Fibroblast of peridontal ligament (primary cell): ENCODE results near the gene GPR37.
A peak's percentile ranks its signal among the peaks of the same experiment; 100 is the strongest.

ENCODE experiments used
- DNase-seq: peaks from one replicate; pipeline ENCODE4 v3.0.0-alpha.2; 2010; ENCODE audit errors: extremely low read depth

Gene GPR37, protein sequence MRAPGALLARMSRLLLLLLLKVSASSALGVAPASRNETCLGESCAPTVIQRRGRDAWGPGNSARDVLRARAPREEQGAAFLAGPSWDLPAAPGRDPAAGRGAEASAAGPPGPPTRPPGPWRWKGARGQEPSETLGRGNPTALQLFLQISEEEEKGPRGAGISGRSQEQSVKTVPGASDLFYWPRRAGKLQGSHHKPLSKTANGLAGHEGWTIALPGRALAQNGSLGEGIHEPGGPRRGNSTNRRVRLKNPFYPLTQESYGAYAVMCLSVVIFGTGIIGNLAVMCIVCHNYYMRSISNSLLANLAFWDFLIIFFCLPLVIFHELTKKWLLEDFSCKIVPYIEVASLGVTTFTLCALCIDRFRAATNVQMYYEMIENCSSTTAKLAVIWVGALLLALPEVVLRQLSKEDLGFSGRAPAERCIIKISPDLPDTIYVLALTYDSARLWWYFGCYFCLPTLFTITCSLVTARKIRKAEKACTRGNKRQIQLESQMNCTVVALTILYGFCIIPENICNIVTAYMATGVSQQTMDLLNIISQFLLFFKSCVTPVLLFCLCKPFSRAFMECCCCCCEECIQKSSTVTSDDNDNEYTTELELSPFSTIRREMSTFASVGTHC

DNA sequence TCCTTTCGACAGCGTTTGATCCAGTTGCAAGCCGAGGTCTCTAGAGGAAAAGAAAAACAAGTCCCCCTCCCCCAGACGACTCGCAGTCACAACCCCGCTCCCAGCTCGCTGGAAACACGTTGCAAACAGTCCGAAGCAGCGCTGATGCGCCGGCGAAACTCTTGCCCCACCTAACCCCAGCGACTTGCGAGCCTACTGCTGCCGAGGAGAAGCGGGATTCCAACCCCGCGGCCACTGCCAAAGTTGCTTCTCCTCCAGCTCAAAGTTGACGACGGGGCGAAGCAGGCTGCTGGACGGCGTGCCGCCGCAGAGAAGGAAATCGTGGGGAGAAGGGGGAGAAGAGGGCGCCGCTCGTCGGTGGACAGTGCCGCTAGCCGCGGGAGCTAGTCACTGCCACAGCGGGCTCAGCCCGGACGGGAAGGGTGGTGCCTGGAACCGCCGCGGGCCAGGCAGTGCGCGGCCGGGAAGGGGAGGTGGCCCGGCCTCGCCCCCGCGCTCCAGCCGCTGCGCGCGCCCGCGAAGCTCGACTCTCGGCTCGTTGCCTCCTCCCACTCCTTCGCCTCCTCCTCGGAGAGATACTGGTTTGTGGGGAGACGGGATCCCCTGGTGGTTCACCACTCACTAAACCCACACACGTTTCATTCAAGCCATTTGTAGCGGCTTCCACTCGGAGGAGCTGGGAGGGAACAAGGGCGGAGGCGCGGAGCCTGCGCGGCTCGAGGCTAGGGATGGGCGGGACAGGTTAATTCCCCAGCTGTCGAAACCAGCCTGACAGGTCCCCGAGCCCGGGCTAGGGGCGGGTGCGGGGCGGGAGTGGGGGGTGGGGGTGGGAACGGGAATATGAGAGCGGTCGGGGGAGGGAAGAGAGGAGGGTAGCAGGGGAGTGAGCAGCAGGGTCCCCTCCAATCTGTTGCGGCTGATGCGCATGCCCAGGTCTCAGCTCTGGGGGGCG is at the start of gene GPR37:
GPR37 (minus strand) TSS at position 392 of the 952 bp plus-strand sequence. CDS start 816 bp downstream, outside the sequence.
- DNase-seq, result peak; percentile 48

DNA sequence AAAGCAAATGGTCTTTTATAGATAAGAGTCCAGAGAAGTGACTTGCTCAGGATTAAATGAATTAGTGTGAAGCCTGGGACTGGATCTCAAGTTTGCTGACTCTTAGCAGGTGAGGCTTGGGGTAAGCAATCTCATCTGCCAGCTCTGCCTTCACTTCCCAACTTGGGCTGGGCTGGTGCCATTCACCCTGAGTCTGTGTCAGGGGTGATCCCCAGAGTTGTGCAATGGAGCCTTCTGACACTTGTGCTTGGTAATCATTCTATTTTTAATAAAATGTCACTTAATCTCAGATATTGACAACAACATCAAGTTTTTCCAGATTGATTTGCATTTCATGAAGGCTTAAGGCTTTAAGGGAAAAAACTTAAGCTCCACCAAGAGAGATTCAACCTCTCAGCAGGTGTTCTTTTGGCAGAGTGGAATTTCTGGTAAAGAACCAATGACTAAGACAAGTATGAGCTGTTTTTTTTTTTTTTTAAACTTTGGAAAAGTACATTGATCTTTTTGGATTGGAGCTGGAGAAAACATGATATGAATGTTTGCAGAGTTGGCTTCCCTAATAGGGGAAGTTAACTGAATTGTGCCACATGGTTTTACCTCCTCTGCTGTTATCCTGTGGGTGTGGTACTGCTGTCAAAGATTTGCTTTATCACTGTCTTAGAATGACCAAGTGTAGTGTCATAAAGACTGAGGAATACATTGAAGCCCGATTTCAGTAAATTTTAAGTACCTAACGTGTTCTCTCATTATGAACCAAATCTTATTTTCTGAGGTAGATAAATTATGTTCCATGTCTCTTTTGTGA is 48.6 kb upstream of the GPR37 start:
- no peak for DNase-seq

DNA sequence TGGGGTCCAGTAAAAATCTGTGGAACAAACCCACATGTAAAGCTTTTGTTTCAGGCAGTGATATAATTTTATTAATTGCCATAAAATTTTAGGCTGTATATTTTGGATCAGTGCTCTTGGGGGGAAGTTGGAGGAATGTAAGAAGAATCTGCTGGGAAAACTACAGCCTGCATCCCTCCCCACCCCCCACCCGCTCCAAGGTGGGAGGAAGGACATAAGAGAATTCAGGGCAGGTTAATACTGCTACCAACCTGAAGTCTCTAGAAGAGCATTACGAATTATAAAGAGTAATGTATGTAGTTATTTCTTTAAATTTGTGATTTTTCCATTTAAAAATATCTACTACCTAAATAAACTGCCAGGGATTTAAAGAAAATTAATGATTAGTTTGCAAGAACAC is 47.2 kb upstream of the GPR37 start:
- DNase-seq, result no peak

DNA sequence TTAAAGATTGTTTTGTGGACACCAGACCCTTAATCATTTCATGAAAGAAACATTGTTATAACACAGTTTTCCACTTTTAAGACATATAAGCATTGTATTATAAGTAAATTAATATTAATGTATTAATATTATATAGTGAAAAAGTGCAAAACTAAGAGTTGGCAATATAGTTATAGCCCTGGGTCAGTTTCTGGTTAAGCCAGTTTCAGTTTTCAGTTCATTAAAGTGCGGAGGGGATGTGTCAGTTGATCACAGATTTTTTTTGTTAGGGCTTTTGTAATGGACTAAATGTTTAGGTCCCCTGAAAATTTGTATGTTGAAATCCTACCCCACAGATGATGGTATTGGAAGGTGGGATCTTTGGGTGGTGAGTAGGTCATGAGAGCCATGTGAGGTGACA is 45.7 kb upstream of the GPR37 start:
- no peak for DNase-seq

DNA sequence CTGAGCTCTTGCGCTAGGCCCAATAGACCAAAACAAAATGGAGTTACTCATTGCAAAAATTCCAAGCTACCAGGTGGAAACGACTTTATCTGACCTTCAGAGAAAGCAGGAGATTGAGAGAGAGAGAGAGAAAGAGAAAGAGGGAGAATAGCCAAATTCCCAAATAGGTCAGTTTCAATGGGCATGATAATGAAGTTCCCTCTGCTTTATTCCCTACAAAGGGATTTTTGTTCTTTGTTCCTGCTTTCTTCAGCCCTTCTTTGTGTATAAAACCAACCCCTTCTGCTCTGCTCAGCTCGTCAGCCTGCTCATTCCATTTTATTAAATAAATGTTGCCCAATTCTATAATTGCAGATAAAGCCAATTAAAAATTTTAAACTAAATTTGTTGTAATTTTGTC is 45.0 kb upstream of the GPR37 start:
- no peak for DNase-seq

DNA sequence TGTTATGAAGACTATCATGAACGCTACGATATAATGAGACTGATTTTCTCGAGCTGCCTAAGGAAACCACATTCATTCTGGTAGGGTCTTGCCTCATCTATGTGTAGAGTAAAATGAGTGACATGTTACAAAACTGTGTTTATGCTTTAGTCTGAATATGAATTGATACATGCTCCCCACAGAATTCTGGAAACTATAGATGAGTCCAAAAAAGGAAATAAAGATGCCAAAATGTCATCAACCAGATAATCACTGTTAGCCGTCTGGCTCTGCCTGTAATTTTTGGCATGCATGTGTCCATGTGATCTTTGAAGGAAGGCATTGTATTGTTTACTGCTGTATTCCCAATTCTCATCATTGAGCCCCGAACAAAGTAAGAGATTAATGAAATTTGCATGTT is 42.6 kb upstream of the GPR37 start:
- DNase-seq, result no peak

DNA sequence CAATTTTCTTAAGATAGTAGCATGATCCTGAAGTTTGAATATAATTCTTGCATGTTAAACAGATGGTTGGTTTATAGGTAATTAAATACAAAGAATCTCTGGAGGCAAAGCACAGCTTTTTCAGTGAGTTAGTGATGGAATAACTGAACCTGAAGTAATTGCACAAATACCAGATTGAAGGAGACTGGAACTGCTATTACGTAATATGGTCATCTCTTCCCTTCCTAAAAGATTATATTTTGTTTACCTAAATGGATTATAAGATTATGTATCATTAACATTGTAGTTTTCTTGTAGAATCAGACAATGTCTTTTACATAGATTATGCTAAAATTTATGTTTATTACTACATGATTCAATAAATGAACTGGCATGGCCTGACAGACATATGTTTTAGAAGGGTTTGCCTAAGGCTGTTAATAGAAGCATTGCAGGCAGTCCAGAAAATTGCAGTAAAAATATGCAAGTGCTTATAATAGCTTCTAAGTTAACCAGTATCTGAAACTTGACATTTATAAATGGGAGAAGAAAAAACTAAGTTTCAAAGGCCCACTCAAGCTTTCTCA is 35.8 kb upstream of the GPR37 start:
- no peak for DNase-seq

DNA sequence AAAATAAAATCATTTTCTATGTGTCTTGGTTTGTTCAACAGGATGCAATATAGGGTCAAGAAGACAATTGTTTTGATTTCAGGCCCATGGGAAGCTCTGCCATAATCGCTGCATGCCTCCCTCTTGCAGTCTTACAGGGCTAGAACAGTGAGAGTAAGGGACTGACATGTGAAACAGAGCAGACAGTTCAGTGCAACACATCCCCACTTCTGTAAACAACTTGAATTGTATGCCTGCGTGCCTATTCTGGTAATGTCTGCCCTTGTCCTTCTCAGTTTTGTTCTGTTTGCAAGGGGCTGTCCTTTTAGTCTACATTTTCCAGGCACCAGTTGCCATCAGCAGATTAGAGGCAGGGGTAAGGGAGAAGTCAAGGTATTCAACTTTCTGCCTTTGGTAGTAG is 34.8 kb upstream of the GPR37 start:
- DNase-seq, result no peak

DNA sequence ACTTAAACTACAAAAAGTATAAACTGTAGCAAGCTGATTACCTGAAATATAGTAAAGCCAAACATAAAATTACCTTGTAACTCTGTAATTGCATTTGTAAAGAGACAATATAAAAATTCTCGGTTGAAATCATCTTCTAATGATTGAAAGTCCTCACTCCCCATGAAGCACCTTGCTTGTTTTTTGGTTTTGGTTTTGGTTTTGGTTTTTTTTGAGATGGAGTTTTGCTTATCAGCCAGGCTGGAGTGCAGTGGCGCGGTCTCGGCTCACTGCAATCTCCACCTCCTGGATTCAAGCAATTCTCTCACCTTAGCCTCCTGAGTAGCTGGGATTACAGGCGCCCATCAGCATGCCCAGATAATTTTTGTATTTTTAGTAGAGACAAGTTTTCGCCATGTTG is 33.9 kb upstream of the GPR37 start:
- DNase-seq, result no peak

DNA sequence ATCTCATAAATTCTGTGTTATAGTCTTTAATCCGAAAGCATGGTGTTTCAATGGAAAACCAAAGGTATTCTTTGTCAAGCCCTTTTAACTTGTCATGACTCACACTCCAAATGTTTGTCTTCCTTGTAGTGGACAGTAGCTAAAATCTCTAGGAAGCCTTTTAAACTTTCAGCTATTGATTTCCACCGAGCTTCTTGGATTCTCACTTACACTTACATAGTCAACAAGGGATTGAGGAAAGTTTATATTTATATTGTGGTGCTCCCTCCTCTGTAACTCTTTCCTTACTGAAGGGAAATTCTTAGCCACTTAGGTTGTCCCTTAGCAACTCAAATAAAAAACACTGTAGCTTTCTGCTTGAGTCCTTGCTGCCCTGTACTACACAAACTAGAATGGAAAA is 31.2 kb upstream of the GPR37 start:
- no peak for DNase-seq

DNA sequence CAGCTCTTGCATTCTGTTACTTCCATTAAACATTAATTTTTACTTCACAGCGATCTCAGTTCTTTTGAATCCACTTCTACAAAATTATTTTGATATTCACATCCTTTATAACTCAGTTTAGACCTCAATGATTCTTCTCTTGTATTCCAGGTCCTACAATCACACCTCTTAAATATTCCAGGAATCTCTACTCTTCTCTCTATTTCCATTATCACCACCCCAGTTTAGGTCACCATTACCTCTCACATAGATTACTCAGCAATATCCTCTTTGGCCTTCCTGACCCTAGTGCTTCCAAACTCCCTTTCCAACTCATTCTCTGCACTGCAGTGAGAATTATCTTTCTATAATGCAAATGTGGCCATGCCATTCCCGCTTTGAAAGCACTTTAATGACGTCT is 27.1 kb upstream of the GPR37 start:
- DNase-seq, result no peak

DNA sequence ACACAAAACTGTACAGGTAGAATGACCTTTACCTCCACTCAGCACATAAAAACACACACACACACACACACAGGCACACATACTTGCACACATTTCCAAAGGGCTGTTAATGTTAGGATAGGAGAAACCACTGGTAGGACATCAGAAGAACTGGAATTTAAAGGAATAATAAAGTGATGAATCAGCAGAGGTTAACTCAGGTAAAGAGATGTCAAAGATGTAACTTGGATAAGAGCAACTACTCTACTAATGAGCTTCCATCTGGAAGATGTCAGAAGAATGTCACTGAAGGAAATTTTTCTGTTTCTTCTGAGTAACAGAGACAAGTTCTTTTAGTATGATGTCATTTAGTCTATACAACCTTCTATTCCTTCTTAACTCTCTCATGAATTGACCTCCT is 26.4 kb upstream of the GPR37 start:
- no peak for DNase-seq

DNA sequence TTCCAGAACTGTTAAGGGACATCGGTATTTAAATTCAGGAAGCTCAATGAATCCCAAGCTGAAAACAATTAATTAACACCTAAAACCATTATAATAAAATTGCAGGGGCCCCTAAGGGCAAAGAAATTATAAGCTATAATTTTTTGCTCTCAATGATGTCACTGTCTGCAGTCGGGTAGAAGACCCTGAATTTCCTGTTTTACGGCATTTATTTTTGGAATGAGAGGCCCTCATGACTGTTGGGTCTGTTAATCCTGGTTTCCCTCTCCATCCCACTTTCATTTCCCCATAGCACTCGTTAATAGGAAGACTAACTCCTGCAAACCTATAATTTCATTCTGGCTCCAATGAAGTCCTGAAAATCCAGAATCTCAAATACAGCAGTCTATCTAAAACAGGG is 25.8 kb upstream of the GPR37 start:
- no peak for DNase-seq

DNA sequence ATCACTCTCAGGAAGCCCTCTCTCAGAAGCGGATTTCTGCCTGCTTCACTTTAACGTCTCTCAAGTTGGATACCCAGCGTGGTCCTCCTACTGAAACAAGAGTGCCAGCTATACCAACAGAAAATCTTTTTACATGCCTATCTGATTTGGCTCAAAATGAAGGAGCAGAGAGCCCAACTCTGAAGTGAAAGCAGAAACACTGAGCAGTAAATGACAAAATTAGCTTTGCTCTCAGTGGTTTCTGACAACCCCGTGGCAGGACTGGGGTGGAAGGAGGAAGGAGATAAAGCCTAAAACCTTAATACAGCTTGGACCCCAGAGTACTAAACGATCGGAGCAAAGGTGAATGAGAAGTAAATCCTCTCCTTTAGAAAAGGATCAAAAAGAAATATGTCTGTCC is 25.1 kb upstream of the GPR37 start:
- DNase-seq, result no peak

DNA sequence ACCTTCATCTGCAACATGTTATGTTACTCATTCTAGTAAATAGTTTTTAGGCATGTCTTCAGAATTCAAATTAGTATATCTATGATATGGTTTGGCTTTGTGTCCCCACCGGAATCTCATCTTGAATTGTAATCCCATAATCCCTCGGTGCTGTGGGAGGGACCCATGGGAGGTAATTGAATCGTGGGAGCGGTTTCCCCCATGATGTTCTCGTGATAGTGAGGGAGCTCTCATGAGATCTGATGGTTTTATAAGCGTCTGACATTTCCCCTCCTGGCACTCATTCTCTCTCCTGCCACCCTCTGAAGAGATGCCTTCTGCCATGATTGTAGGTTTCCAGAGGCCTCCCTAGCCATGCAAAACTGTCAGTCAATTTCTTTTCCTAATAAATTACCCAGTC is 20.4 kb upstream of the GPR37 start:
- peak; percentile 8 for DNase-seq

DNA sequence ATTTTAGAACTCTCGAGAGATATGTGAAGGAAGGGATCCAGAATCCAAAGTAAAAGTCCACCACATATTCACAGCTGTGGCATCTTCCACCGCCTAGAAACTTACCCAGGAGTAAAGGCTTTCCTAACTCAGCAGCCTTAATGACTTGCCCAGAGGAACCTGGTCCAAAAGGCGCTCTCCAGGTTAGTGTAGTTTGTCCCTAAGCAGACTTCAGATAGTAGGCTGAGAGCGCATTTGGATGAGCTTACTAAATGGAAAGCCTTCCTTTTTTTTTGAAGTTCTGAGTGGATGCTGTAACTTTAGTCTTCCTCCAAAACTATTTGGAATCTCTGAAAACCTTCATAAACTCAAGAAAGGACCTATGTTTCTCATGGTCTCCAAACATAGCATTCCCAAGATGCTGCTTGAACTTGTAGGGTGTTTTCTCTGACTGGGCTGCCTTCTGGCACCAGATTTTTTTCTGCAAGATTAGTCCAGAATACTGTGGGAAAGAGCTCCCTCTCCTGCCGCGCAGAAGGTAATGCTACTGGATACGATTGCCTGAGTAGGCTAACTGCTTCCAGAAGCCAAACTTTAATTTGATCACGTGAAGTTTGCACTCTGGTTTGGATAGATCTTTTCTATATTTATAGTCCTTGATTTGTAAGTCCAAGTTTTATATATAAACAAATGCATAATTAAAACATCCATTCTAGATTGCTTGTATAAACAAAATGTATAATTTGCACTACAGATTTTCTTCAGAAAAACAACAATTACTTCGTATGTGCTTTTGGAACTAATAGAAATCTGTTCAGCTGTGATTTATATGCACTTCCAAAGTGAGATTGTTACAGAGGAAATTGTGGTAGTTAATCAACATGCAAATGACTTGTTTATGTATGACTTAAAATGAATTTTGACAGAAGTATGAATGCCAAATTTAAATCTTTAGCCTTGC is 19.6 kb upstream of the GPR37 start:
- peak; percentile 76 for DNase-seq

DNA sequence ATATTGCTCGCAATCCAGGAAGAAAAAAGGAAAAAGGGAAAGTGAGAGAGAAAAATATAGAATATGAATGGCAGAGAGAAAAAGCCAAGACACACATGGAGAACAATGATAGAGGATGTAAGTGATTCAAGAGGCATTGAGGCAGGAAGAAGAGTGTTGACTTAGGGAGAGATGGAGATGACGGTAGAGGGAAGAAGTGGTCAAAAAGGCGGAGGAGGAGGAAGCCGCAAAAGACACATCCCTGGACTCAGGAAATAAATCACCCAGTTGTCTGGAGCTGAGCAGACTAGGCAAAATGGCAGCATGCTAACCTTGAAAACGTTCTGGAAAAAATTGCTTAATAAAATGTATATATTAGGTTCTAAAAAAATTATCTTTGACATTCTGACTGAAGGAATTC is 17.7 kb upstream of the GPR37 start:
- no peak for DNase-seq

DNA sequence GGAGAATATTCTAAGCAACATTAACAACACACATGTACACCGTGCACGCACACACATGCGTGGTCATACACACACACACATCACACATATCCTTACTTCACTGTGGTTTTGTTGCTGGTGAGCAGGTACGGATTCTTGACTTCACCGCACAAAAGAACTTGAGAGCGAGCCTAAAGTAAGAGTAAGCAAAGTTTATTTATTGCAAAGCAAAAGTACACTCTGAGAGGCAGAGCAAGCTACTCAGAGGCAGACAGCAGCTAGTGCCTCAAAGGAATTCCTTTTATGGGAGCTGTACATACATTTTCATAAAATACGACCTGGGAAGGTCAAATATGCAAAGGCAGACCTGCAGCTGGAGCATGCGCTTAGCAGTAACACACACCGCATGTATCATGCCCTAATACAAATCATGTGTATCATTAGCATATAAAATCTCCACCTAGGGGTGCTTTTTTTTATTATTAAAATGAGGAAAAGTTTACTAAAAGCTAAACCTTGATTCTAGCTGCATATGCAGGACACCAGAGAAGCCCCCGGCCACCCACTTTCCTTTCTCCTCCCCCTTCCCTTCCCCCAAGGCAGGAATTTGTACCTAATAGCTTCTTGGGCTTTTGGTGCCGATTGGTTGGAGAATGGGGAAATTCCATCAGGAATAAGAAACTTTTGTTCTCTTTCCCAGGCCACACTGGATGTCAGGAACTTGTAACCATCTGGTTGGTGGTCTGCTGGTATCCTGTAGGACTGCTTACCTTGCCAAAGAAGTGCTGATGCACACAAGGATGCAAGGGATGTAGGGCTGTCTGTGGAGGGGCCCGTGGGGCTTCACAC is 16.5 kb upstream of the GPR37 start:
- no peak for DNase-seq

DNA sequence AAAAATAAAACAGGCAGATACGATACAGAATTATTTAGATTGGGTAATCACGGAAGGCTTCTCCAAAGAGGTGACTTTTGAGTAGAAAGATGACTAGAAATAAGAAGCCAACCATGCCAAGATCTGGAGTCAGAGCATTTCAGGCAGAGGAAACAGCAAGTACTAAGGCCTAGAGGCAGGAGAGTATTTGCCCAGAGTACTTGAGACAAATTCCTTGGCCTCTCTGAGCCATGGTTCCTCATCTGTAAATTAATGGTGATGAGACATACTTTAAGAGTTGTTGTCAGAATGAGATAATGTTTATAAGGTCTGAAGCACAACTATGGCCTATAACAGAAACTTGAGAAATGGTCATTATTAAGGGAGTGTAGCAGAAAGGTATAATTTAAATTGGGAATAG is 15.8 kb upstream of the GPR37 start:
- DNase-seq, result no peak
